GM12878 (cell line): ENCODE measurements around the gene ENDOD1. TPM values are rescaled to one million over a fixed set of nuclear protein-coding genes. Genes with fewer than 3 reads are reported as not detected.

Experiments
- ATAC-seq: fragments of 200-7000 bp; cut with Tn5 transposase; 3 replicates; pipeline ENCODE4 v1.9.1; 2020; ENCODE audit warnings: mild to moderate bottlenecking, moderate library complexity
- BruUV-seq: library from RNA; stranded (reverse); fragments of 400-500 nt; replicated peaks from 2 replicates; lab custom pipeline; 2021; lab: Mats Ljungman, UMichigan
- CTCF ChIA-PET: fragments of 300-600 bp; sonication (Branson Sonifier 250); formaldehyde crosslinking; extraction: SDS; loops from one replicate; lab custom pipeline; 2021; ENCODE audit warnings: inconsistent platforms; lab: Yijun Ruan, JAX
- POLR2A ChIA-PET: fragments of 350-600 bp; formaldehyde crosslinking; extraction: SDS; loops from one replicate; lab custom pipeline; 2021; ENCODE audit warnings: inconsistent platforms; lab: Charles Lee
- RAD21 ChIA-PET: fragments of 300-600 bp; sonication (Branson Sonifier 250); formaldehyde crosslinking; loops from one replicate; lab custom pipeline; 2023; ENCODE audit warnings: antibody characterized with exemption; ENCODE audit not compliant: unreplicated experiment; lab: Charles Lee
- SMC1A ChIA-PET: fragments of 300-600 bp; sonication (Branson Sonifier 250); formaldehyde crosslinking; loops from one replicate; lab custom pipeline; 2023; ENCODE audit not compliant: unreplicated experiment, uncharacterized antibody; lab: Charles Lee
- DNase-seq: peaks from one replicate; pipeline ENCODE4 v3.0.0-alpha.2; 2011; ENCODE audit warnings: low read depth, low spot score
- FAIRE-seq: peaks from 3 replicates; lab custom pipeline; 2011; peaks lifted over from hg19 to GRCh38; lab: Jason Lieb, UNC
- H2AFZ ChIP-seq: 2 replicates; pipeline ENCODE4 v1.6.0; 2011; ENCODE audit warnings: low read depth, low read length, control low read depth; ENCODE audit not compliant: control insufficient read depth
- H3K27ac ChIP-seq: 2 replicates; pipeline ENCODE4 v1.5.1; 2011; ENCODE audit warnings: control low read depth; ENCODE audit not compliant: control insufficient read depth, insufficient read depth
- H3K27me3 ChIP-seq, 2 experiments: replicated peaks in 1 of 2; 2 replicates each; pipeline versions ENCODE4 v1.6.0 to v1.6.1; 2011; ENCODE audit warnings: low read length in 1 of 2; ENCODE audit not compliant: control insufficient read depth in 2 of 2, insufficient read depth in 2 of 2
- H3K36me3 ChIP-seq, 2 experiments: 2 replicates each; pipeline ENCODE4 v1.5.1; 2011; ENCODE audit warnings: low read length in 1 of 2; ENCODE audit not compliant: control insufficient read depth in 2 of 2, insufficient read depth in 2 of 2
- H3K4me1 ChIP-seq: 2 replicates; pipeline ENCODE4 v1.6.1; 2011; ENCODE audit warnings: mild to moderate bottlenecking, low read length, moderate library complexity, mixed read lengths; ENCODE audit not compliant: control insufficient read depth, insufficient read depth
- H3K4me2 ChIP-seq: 2 replicates; pipeline ENCODE4 v1.6.0; 2011; ENCODE audit warnings: control low read depth; ENCODE audit not compliant: control insufficient read depth, insufficient read depth
- H3K4me3 ChIP-seq: fragments of 200-600 bp; sonication (generic); 2 replicates; pipeline ENCODE4 v1.5.1; 2016
- H3K79me2 ChIP-seq: 2 replicates; pipeline ENCODE4 v1.6.0; 2011; ENCODE audit warnings: low read length; ENCODE audit not compliant: control insufficient read depth, insufficient read depth
- H3K9ac ChIP-seq: 2 replicates; pipeline ENCODE4 v1.8.0; 2011; ENCODE audit warnings: low read length, control low read depth, mixed read lengths; ENCODE audit not compliant: control insufficient read depth, insufficient read depth
- H3K9me3 ChIP-seq: replicated peaks from 3 replicates; pipeline ENCODE4 v1.5.1; 2011; ENCODE audit warnings: mild to moderate bottlenecking, low read length; ENCODE audit not compliant: control insufficient read depth, insufficient read depth
- H4K20me1 ChIP-seq: 2 replicates; pipeline ENCODE4 v1.6.0; 2011; ENCODE audit not compliant: control insufficient read depth, insufficient read depth
- ASH2L ChIP-seq: fragments of 300-600, 200-600 bp; sonication (generic); IDR thresholded peaks from 2 replicates; pipeline ENCODE4 v1.6.1; 2017; ENCODE audit warnings: low read depth, mild to moderate bottlenecking, borderline replicate concordance
- CREB1 ChIP-seq: IDR thresholded peaks from 2 replicates; pipeline ENCODE4 v1.6.1; 2012; ENCODE audit warnings: low read depth, mild to moderate bottlenecking, inconsistent platforms
- EGR1 ChIP-seq, 2 experiments: IDR thresholded peaks; 1 replicate in 1 of 2; 2 replicates in 1 of 2; pipeline ENCODE4 v1.6.1; 2011 to 2012; ENCODE audit warnings: low read depth in 2 of 2, low read length in 2 of 2, borderline replicate concordance in 1 of 2, mild to moderate bottlenecking in 1 of 2, moderate library complexity in 1 of 2
- FOXK2 ChIP-seq: fragments of 450-650 bp; IDR thresholded peaks from 2 replicates; pipeline ENCODE4 v1.6.1; 2017; ENCODE audit warnings: mild to moderate bottlenecking, moderate library complexity
- HSF1 ChIP-seq: fragments of 150-350 bp; IDR thresholded peaks from 2 replicates; pipeline ENCODE4 v1.6.1; 2014; ENCODE audit warnings: mild to moderate bottlenecking, low read depth, low read length
- JUND ChIP-seq: IDR thresholded peaks from 2 replicates; pipeline ENCODE4 v1.6.1; 2012; ENCODE audit warnings: low read depth, mild to moderate bottlenecking, low read length, improper control_type of control experiment, moderate library complexity
- MYB ChIP-seq: fragments of 150-350 bp; IDR thresholded peaks from 2 replicates; pipeline ENCODE4 v1.6.1; 2014; ENCODE audit warnings: mild to moderate bottlenecking, low read depth, low read length, borderline replicate concordance
- PML ChIP-seq: IDR thresholded peaks from 2 replicates; pipeline ENCODE4 v1.6.1; 2012; ENCODE audit warnings: low read length, inconsistent platforms
- REST ChIP-seq: IDR thresholded peaks from 2 replicates; pipeline ENCODE4 v1.6.1; 2012; ENCODE audit warnings: mild to moderate bottlenecking, low read depth, low read length
- ZBTB33 ChIP-seq: fragments of 450-650 bp; IDR thresholded peaks from 2 replicates; pipeline ENCODE4 v1.6.1; 2017; ENCODE audit warnings: mild to moderate bottlenecking
- ZZZ3 ChIP-seq: IDR thresholded peaks from 2 replicates; pipeline ENCODE4 v1.6.1; 2011; ENCODE audit warnings: low read depth; ENCODE audit not compliant: control insufficient read depth, insufficient read length
- WGBS: methylation state at CpG from one replicate; pipeline ENCODE4 v1.1.6; 2016; ENCODE audit warnings: low lambda C conversion rate; ENCODE audit not compliant: insufficient replicate concordance, insufficient coverage; ENCODE audit errors: missing lambda C conversion rate; 5-methylcytosine and 5-hydroxymethylcytosine counted together
- in situ Hi-C: fragments of 300-500 bp; cut with MboI; formaldehyde crosslinking; loops from 9 replicates; pipeline ENCODE4 v1.14.3; 2018; ENCODE audit warnings: mixed read lengths
- intact Hi-C: fragments of 100-400 bp; cut with micrococcal nuclease; formaldehyde crosslinking; loops from one replicate; pipeline ENCODE4 v1.14.2; 2022; ENCODE audit not compliant: unreplicated experiment
- polyA plus RNA-seq, 11 experiments: library from polyadenylated mRNA; depleted of rRNA in 4 of 11; unstranded in 6 of 11; stranded (reverse) in 5 of 11; fragments of >200 nt; fragmentation: Nextera tagmentation in 4 of 11; fragmentation: Illumina TruSeq in 1 of 11; extraction: Ambion mirVana in 4 of 11; extraction: Trizol in 1 of 11; gene quantifications; 1 replicate in 1 of 11; 2 replicates in 10 of 11; pipeline versions ENCODE4 v1.2.1 to v1.2.3, GENCODE V29; 2011 to 2016; ENCODE audit warnings: inconsistent platforms in 2 of 11, missing spikeins in 2 of 11, low read depth in 1 of 11
- total RNA-seq, 4 experiments: library from RNA; depleted of rRNA in 3 of 4; stranded (reverse); fragments of >200 nt in 3 of 4; fragmentation: Illumina TruSeq in 1 of 4; extraction: Trizol in 1 of 4; gene quantifications; 2 replicates each; pipeline versions ENCODE4 v1.2.1 to v1.2.3, GENCODE V29; 2013 to 2021

Gene ENDOD1
- total and polyA plus RNA-seq, 10 of the 15 experiments (the other 5 are each of a cell fraction or from before 2014, with no cell fraction given) = 6.0 to 30.0 (median 12.1) TPM

GRCh38 chr11:95095858-95096587, 6.4 kb downstream of the ENDOD1 start (continued):
- TF ChIP-seq REST (0 out of 2 replicates have a peak, but pooled peaks have one; percentile 49), CREB1 (0 out of 2 replicates have a peak, but pooled peaks have one; percentile 25), PML (peak; percentile 87; the same call in 1 of the 2 replicates), EGR1 (IDR thresholded peaks at IDR 0.05; ENCODE audit: borderline replicate concordance in 1 of 2, low read depth in 2 of 2, low read length in 2 of 2) (no peak)

- no peak for DNase-seq
- Histone ChIP-seq H3K4me3 (no peak overlapping the region), H2AFZ (no peak overlapping the region), H3K27ac (no peak overlapping the region), H3K4me1 (peaks cover 44% of the 10 kb centered on the region), H3K36me3 (no peaks in the 10 kb centered on the region), H3K27me3 (no peaks in the 10 kb centered on the region), H3K79me2 (peaks cover 7% of the 10 kb centered on the region), H3K4me2 (no peak overlapping the region), H3K9ac (no peak overlapping the region), H4K20me1 (no peaks in the 10 kb centered on the region), H3K9me3 (no peaks in the 10 kb centered on the region)
- FAIRE-seq = no peak
- SMC1A ChIA-PET = interaction anchor here (0.6 to 17.5 kb wide), 5 partner anchors 20 to 576 kb away, joined by 3 to 315 read pairs (median 4); partner anchors contain the start of gene SRSF8
- CTCF ChIA-PET = interaction anchor here (13.7 kb wide), 1 partner anchor 27 kb away, joined by 296 read pairs; the partner anchor contains the start of gene SRSF8
- intact Hi-C loops = no loop called here
- 17% methylated on average over 3 of the region's 3 CpGs for WGBS
- RAD21 ChIA-PET = interaction anchor here (0.8 to 12.5 kb wide), 4 partner anchors 28 to 684 kb away, joined by 3 to 244 read pairs (median 45); partner anchors contain the start of gene SRSF8
- POLR2A ChIA-PET = interaction anchor here (1.0 to 1.2 kb wide), 3 partner anchors 9 to 11 kb away, joined by 3 read pairs; no protein-coding TSS in a partner anchor
- no peak for ATAC-seq
- no TSS peak for BruUV-seq
- in situ Hi-C loops = loop anchor here (10.0 kb wide), 1 partner anchor 1148 kb away; no protein-coding TSS in a partner anchor
- no peak for TF ChIP-seq ZZZ3
- no peak for TF ChIP-seq ASH2L
- TF ChIP-seq HSF1 = no peak
- TF ChIP-seq ZBTB33 = no peak
- TF ChIP-seq FOXK2 = no peak
- no peak for TF ChIP-seq MYB
- TF ChIP-seq JUND = no peak
Measured at GRCh38 chr11:95097209-95097608, 7.6 kb downstream of the ENDOD1 start.
